Kidney (tissue), 14 donors: ENCODE data around the gene SULT1E1. TPM values are rescaled to one million over a fixed set of nuclear protein-coding genes. Genes with fewer than 3 reads are reported as not detected.

Source experiments
- DNase-seq, 5 donors: peaks; one replicate each; pipeline ENCODE4 v3.0.0-alpha.2; 2013 to 2020
- FAIRE-seq: peaks from 2 replicates; lab custom pipeline; 2012; peaks lifted over from hg19 to GRCh38; lab: Jason Lieb, UNC
- H3K27ac ChIP-seq, 2 donors: one replicate each; pipeline ENCODE4 v1.7.0; 2013; ENCODE audit warnings: low read depth in 2 of 2, low read length in 2 of 2, inconsistent platforms in 1 of 2
- H3K27me3 ChIP-seq: one replicate; pipeline ENCODE4 v1.7.1; 2013; ENCODE audit warnings: low read length, inconsistent platforms; ENCODE audit not compliant: control insufficient read depth, insufficient read depth
- H3K36me3 ChIP-seq, 3 donors: one replicate each; pipeline versions ENCODE4 v1.7.0 to v1.7.1; 2013; ENCODE audit warnings: low read length in 3 of 3, control low read depth in 1 of 3, inconsistent platforms in 1 of 3; ENCODE audit not compliant: insufficient read depth in 3 of 3, control insufficient read depth in 2 of 3
- H3K4me1 ChIP-seq, 3 donors: one replicate each; pipeline versions ENCODE4 v1.7.0 to v1.7.1; 2013; ENCODE audit warnings: low read length in 3 of 3, inconsistent platforms in 1 of 3, low read depth in 1 of 3; ENCODE audit not compliant: control insufficient read depth in 2 of 3, insufficient read depth in 2 of 3
- H3K4me3 ChIP-seq, 3 donors: one replicate each; pipeline versions ENCODE4 v1.7.0 to v1.8.1; 2013; ENCODE audit warnings: low read length in 3 of 3, control low read depth in 1 of 3, inconsistent platforms in 1 of 3
- H3K9ac ChIP-seq, 3 donors: one replicate each; pipeline versions ENCODE4 v1.7.0 to v1.7.1; 2013; ENCODE audit warnings: low read length in 3 of 3, control low read depth in 1 of 3, inconsistent platforms in 1 of 3
- H3K9me3 ChIP-seq, 3 donors: one replicate each; pipeline versions ENCODE4 v1.7.0 to v1.7.1; 2013; ENCODE audit warnings: low read length in 3 of 3, control low read depth in 1 of 3, inconsistent platforms in 1 of 3; ENCODE audit not compliant: control insufficient read depth in 2 of 3, insufficient read depth in 1 of 3
- intact Hi-C: fragments of 100-400 bp; cut with DNase I; formaldehyde crosslinking; loops from one replicate; pipeline ENCODE4 v1.11.1; 2022
- polyA plus RNA-seq: library from polyadenylated mRNA; stranded (reverse); fragments of 350-450 nt; fragmentation: Illumina TruSeq; extraction: RNeasy Lipid Tissue Mini Kit (QIAGEN cat#74804); gene quantifications from one replicate; pipeline ENCODE4 v1.2.3, GENCODE V29; 2014; ENCODE audit warnings: low read depth, low replicate concordance; ENCODE audit not compliant: insufficient read depth
- total RNA-seq: library from RNA; stranded (reverse); fragmentation: NEBNext Ultra II Directional; extraction: Animal tissue kit (Norgen Biotek cat#: 25700); gene quantifications from one replicate; pipeline ENCODE4 v1.2.1, GENCODE V29; 2021
- TF ChIP-seq, protein P1 (sequence below): IDR thresholded peaks from 3 replicates; pipeline ENCODE4 v1.5.1; 2012; ENCODE audit warnings: mild to moderate bottlenecking, moderate library complexity, borderline replicate concordance; ENCODE audit not compliant: insufficient read depth; ENCODE audit errors: extremely low read depth
- donor health status: control.
- donor health status: control.
- donor health status: control.
- donor health status: control.
- donor health status: control.
- donor health status: DM: yes; HTN: yes; CAD: no.
- donor health status: Normal renal cell carcinoma (clear cell type).

The SULT1E1 gene
- total and polyA plus RNA-seq, 2 donors from 2014 or later, result 0.28 to 1.4 TPM

DNA sequence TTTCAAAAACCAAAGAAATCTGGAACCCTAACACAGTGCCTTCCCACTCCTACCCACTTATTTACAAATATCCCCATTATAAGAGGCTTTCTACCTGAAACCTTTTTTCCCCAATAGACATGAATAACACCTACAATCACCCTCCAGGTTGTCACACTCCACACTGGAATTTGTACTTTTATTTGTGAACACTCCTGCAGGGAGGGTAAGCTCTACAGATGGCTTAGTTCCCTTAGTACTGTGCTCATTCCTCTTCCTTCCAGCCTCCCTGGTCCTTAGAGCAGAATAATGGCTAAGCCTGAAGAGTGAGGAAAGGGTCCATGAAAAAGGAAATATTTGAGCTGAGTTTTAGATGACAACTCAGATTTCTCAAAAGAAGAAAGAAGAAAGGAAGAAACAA lies 22.2 kb upstream of the SULT1E1 start:
- H3K4me3 ChIP-seq, result no peak overlapping the region
- H3K27me3 ChIP-seq, result no peaks in the 10 kb centered on the region
- no peak for FAIRE-seq
- DNase-seq, result no peak
- no peak overlapping the region for H3K27ac ChIP-seq
- H3K9ac ChIP-seq, result no peak overlapping the region
- no peaks in the 10 kb centered on the region for H3K4me1 ChIP-seq
- H3K36me3 ChIP-seq, result no peaks in the 10 kb centered on the region
- intact Hi-C loops, result loop anchor here (10.0 kb wide), 1 partner anchor 197 kb away; no protein-coding TSS in a partner anchor
- H3K9me3 ChIP-seq, result no peaks in the 10 kb centered on the region
- TF ChIP-seq, protein P1, sequence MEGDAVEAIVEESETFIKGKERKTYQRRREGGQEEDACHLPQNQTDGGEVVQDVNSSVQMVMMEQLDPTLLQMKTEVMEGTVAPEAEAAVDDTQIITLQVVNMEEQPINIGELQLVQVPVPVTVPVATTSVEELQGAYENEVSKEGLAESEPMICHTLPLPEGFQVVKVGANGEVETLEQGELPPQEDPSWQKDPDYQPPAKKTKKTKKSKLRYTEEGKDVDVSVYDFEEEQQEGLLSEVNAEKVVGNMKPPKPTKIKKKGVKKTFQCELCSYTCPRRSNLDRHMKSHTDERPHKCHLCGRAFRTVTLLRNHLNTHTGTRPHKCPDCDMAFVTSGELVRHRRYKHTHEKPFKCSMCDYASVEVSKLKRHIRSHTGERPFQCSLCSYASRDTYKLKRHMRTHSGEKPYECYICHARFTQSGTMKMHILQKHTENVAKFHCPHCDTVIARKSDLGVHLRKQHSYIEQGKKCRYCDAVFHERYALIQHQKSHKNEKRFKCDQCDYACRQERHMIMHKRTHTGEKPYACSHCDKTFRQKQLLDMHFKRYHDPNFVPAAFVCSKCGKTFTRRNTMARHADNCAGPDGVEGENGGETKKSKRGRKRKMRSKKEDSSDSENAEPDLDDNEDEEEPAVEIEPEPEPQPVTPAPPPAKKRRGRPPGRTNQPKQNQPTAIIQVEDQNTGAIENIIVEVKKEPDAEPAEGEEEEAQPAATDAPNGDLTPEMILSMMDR, result no peak

DNA sequence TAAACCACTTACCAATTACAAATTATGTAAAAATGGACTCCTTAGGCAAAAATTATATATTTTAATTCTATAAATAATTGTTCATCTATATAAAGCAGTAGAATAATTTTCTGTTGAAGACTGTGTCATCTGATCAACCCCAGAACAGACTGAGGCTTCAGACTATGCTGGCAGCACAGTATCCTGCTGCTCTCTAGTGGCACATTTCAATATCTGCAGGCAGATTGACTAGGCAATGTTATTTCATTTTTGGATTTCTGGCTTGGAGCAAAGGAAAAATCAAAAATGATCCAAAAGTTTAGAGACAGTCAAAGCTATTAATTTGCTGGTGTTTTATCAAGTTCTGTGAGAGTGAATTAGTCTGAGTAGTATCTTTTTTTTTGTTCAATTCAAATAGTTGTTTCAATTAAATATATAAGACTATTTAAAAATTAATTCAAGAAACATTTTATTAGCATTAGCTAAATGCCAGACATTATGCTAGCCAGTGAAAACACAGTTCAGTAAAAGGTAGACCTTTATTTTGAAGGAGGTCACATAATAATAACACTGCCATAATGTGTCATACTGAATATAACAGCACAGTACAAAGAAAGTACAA lies 21.3 kb upstream of the SULT1E1 start:
- Histone ChIP-seq H3K27me3 (no peaks in the 10 kb centered on the region), H3K9me3 (no peaks in the 10 kb centered on the region), H3K4me1 (no peaks in the 10 kb centered on the region), H3K4me3 (no peak overlapping the region), H3K9ac (no peak overlapping the region), H3K36me3 (no peaks in the 10 kb centered on the region), H3K27ac (no peak overlapping the region)
- DNase-seq, result peak in 3 of 5 donors; percentile 14 to 61 (median 49)
- FAIRE-seq, result peak; percentile 92
- TF ChIP-seq, protein P1, result peak; percentile 85
- intact Hi-C loops, result loop anchor here (10.0 kb wide), 1 partner anchor 196 kb away; no protein-coding TSS in a partner anchor

DNA sequence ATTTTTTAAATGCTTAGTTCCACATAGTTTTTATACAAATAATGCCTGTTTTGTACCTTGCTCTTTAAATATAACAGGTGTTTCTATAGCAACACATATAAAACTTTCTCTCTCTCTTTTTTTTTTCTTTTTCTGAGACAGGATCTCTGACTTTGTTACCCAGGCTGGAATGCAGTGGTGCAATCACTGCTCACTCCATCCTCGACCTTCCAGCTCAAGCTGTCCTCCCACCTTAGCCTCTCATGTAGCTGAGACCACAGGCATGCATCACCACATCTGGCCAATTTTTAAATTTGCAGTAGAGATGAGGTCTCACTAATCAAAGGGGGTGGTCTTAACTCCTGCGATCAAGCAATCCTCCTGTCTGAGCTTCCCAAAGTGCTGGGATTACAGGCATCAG lies 18.3 kb upstream of the SULT1E1 start:
- TF ChIP-seq, protein P1, result no peak
- Histone ChIP-seq H3K4me1 (peaks cover 0 to 4% (median 0%) of the 10 kb centered on the region in 3 donors), H3K9ac (no peak overlapping the region), H3K36me3 (no peaks in the 10 kb centered on the region), H3K4me3 (no peak overlapping the region), H3K27me3 (no peaks in the 10 kb centered on the region), H3K27ac (no peak overlapping the region), H3K9me3 (no peaks in the 10 kb centered on the region)
- intact Hi-C loops, result no loop called here
- no peak for DNase-seq
- FAIRE-seq, result no peak

DNA sequence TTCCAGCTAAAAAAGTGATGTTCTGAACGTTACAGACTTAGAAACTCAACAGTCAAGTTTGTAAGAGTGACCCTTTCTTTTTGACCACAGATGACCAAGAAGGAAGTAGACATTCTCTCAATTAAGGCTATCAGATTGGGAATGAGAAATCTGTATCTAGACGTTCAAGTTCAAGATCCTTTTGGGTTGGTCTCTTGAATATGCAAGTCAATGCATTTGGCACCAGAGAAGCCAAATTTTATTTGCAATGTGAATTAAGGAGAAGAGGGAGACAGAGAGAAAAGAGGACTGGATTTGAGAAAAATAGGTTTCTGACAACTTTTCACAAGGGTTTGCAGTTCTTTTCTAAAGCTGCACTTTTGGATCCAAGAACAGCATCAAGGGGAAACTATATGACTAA lies 17.5 kb upstream of the SULT1E1 start:
- H3K9me3 ChIP-seq, result no peaks in the 10 kb centered on the region
- no peak overlapping the region for H3K4me3 ChIP-seq
- no peak overlapping the region for H3K9ac ChIP-seq
- no peak for FAIRE-seq
- H3K4me1 ChIP-seq, result peaks cover 0 to 4% (median 0%) of the 10 kb centered on the region in 3 donors
- no peaks in the 10 kb centered on the region for H3K36me3 ChIP-seq
- intact Hi-C loops, result no loop called here
- H3K27ac ChIP-seq, result no peak overlapping the region
- DNase-seq, result no peak
- H3K27me3 ChIP-seq, result no peaks in the 10 kb centered on the region
- TF ChIP-seq, protein P1, result no peak
